Endothelial cell of umbilical vein (primary cell): ENCODE data around the gene ITIH4. TPM values are rescaled to one million over a fixed set of nuclear protein-coding genes. Genes with fewer than 3 reads are reported as not detected.

ENCODE experiments used
- BruUV-seq: library from RNA; stranded (reverse); fragments of 400-500 nt; replicated peaks from 2 replicates; lab custom pipeline; 2021; lab: Mats Ljungman, UMichigan
- CTCF ChIA-PET: fragments of 300-600, 350-600 bp; sonication (Branson Sonifier 250); formaldehyde crosslinking; loops from one replicate; lab custom pipeline; 2021; ENCODE audit warnings: antibody characterized with exemption, inconsistent platforms; lab: Charles Lee
- POLR2A ChIA-PET: fragments of 300-600, 350-600 bp; sonication (Branson Sonifier 250); formaldehyde crosslinking; loops from one replicate; lab custom pipeline; 2021; ENCODE audit warnings: antibody characterized with exemption, inconsistent platforms; lab: Charles Lee
- DNase-seq: peaks from one replicate; pipeline ENCODE4 v3.0.0-alpha.2; 2011; ENCODE audit warnings: low read depth, low spot score
- FAIRE-seq: peaks from 2 replicates; lab custom pipeline; 2011; peaks lifted over from hg19 to GRCh38; lab: Jason Lieb, UNC
- H2AFZ ChIP-seq: 2 replicates; pipeline ENCODE4 v1.6.0; 2012; ENCODE audit warnings: low read depth, low read length, control low read depth, inconsistent platforms
- H3K27ac ChIP-seq: 2 replicates; pipeline ENCODE4 v1.5.1; 2011; ENCODE audit warnings: low read depth, mild to moderate bottlenecking, control low read depth, low read length, moderate library complexity; ENCODE audit not compliant: insufficient read depth
- H3K27me3 ChIP-seq, 2 experiments: 2 replicates each; pipeline versions ENCODE4 v1.6.0 to v1.6.1; 2011; ENCODE audit warnings: low read length in 2 of 2, mixed read lengths in 1 of 2; ENCODE audit not compliant: control insufficient read depth in 2 of 2, insufficient read depth in 2 of 2
- H3K36me3 ChIP-seq, 2 experiments: 2 replicates in 1 of 2; 3 replicates in 1 of 2; pipeline ENCODE4 v1.5.1; 2011; ENCODE audit warnings: low read length in 2 of 2, mild to moderate bottlenecking in 1 of 2, moderate library complexity in 1 of 2; ENCODE audit not compliant: control insufficient read depth in 2 of 2, insufficient read depth in 2 of 2; ENCODE audit errors: extremely low read depth in 1 of 2
- H3K4me1 ChIP-seq: 3 replicates; pipeline ENCODE4 v1.5.1; 2011; ENCODE audit warnings: mild to moderate bottlenecking, low read length; ENCODE audit not compliant: control insufficient read depth, insufficient read depth; ENCODE audit errors: extremely low read depth
- H3K4me2 ChIP-seq: 2 replicates; pipeline ENCODE4 v1.6.1; 2011; ENCODE audit warnings: low read length, control low read depth, mixed read lengths; ENCODE audit not compliant: insufficient read depth
- H3K4me3 ChIP-seq, 3 experiments: fragments of 200-600 bp in 1 of 3; sonication (generic), shearing (Covaris generic) in 1 of 3; replicated peaks in 1 of 3; 2 replicates each; pipeline ENCODE4 v1.5.1; 2011 to 2016; ENCODE audit warnings: control low read depth in 3 of 3, low read length in 3 of 3, mild to moderate bottlenecking in 2 of 3, inconsistent platforms in 1 of 3, low read depth in 1 of 3, moderate library complexity in 1 of 3; ENCODE audit not compliant: insufficient read depth in 1 of 3
- H3K79me2 ChIP-seq: 2 replicates; pipeline ENCODE4 v1.6.0; 2012; ENCODE audit warnings: low read length, inconsistent platforms; ENCODE audit not compliant: control insufficient read depth, insufficient read depth
- H3K9ac ChIP-seq: replicated peaks from 2 replicates; pipeline ENCODE3; 2011; ENCODE audit warnings: low read length, control low read depth; ENCODE audit not compliant: insufficient read depth; ENCODE audit errors: extremely low read depth
- H3K9me1 ChIP-seq: replicated peaks from 3 replicates; pipeline ENCODE4 v1.6.0; 2011; ENCODE audit warnings: mild to moderate bottlenecking, low read length; ENCODE audit not compliant: control insufficient read depth, insufficient read depth; ENCODE audit errors: extremely low read depth
- H3K9me3 ChIP-seq: replicated peaks from 2 replicates; pipeline ENCODE4 v1.5.1; 2012; ENCODE audit warnings: low read length, inconsistent platforms; ENCODE audit not compliant: control insufficient read depth, insufficient read depth
- H4K20me1 ChIP-seq: replicated peaks from 2 replicates; pipeline ENCODE3; 2011; ENCODE audit warnings: mild to moderate bottlenecking, low read length; ENCODE audit not compliant: control insufficient read depth, insufficient read depth; ENCODE audit errors: extremely low read depth
- EZH2 ChIP-seq: IDR thresholded peaks from 2 replicates; pipeline ENCODE4 v1.6.1; 2012; ENCODE audit warnings: borderline replicate concordance, low read depth, mild to moderate bottlenecking, moderate library complexity, low read length, inconsistent platforms; ENCODE audit not compliant: severe bottlenecking
- FOS ChIP-seq: IDR thresholded peaks from 2 replicates; pipeline ENCODE4 v1.6.1; 2011; ENCODE audit warnings: mild to moderate bottlenecking, low read length, moderate library complexity, borderline replicate concordance; ENCODE audit not compliant: insufficient read depth
- GATA2 ChIP-seq: IDR thresholded peaks from 2 replicates; pipeline ENCODE4 v1.7.0; 2011; ENCODE audit warnings: low read depth, mild to moderate bottlenecking, moderate library complexity, mixed read lengths, low read length; ENCODE audit not compliant: insufficient read length, insufficient read depth
- JUN ChIP-seq: IDR thresholded peaks from 2 replicates; pipeline ENCODE4 v1.6.1; 2011; ENCODE audit warnings: borderline replicate concordance, low read depth; ENCODE audit not compliant: insufficient read length, insufficient read depth
- POLR2A ChIP-seq: IDR thresholded peaks from 2 replicates; pipeline ENCODE4 v1.6.1; 2012; ENCODE audit warnings: low read depth, mild to moderate bottlenecking, control low read depth, low read length
- POLR2AphosphoS5 ChIP-seq: IDR thresholded peaks from 2 replicates; pipeline ENCODE4 v1.6.1; 2012; ENCODE audit warnings: low read depth, mild to moderate bottlenecking, control low read depth, low read length, moderate library complexity; ENCODE audit not compliant: insufficient read depth
- dilution Hi-C: fragments of 300-500 bp; cut with MboI; formaldehyde crosslinking; loops from one replicate; pipeline ENCODE4 v1.15.0; 2019; ENCODE audit warnings: low sequenced_read_pairs; ENCODE audit not compliant: extremely low pct_ligation_motif_present
- intact Hi-C: fragments of 100-400 bp; cut with micrococcal nuclease; formaldehyde crosslinking; loops from one replicate; pipeline ENCODE4 v1.10.0; 2022
- polyA plus RNA-seq, 4 experiments: library from polyadenylated mRNA; depleted of rRNA in 3 of 4; stranded (reverse) in 3 of 4; unstranded in 1 of 4; fragments of >200 nt; gene quantifications; 2 replicates each; pipeline versions ENCODE4 v1.2.1 to v1.2.3, GENCODE V29; 2011 to 2012; ENCODE audit warnings: missing spikeins in 1 of 4
- total RNA-seq: library from RNA; stranded (reverse); gene quantifications from 2 replicates; pipeline ENCODE4 v1.2.3, GENCODE V29; 2021
- TF ChIP-seq, protein P1 (sequence below), 2 donors: IDR thresholded peaks; 1 replicate in 1 of 2; 2 replicates in 1 of 2; pipeline ENCODE4 v1.5.1; 2011; ENCODE audit warnings: low read length in 2 of 2, mild to moderate bottlenecking in 2 of 2, moderate library complexity in 2 of 2, control low read depth in 1 of 2, inconsistent platforms in 1 of 2, low read depth in 1 of 2; ENCODE audit not compliant: insufficient read depth in 1 of 2; ENCODE audit errors: extremely low read depth in 1 of 2

The ITIH4 gene
- total and polyA plus RNA-seq, 2 donors (not counting 3 experiments of a cell fraction or from before 2014, with no cell fraction given): 0.17 to 2.4 TPM

DNA sequence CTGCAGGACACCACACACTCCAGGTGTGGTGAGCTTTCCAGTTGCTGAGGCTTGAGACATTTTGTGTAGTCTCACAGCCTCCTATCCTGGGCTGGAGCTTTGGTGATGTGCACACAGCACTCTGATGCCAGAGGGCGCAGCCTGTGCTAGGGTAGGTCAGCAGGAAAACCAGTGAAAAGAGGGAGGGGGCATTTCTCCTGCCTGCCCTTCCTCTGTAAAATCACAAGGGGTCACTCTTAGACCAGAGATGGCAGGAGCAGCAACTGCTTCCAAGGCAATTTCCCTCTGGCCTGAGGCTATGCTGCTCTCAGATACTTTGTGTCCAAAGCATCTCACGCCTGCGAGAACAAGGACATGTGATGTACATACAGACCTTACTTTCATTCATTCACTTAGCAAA is 20.9 kb upstream of the ITIH4 start:
- Histone ChIP-seq H3K79me2 (no peaks in the 10 kb centered on the region), H3K4me1 (no peaks in the 10 kb centered on the region), H3K9me1 (no peaks in the 10 kb centered on the region), H3K4me3 (no peak overlapping the region), H3K36me3 (peaks cover 0 to 5% of the 10 kb centered on the region in 2 experiments), H3K27ac (no peak overlapping the region), H3K9me3 (no peaks in the 10 kb centered on the region), H3K4me2 (no peak overlapping the region), H4K20me1 (no peaks in the 10 kb centered on the region), H3K9ac (no peak overlapping the region), H2AFZ (no peak overlapping the region), H3K27me3 (no peaks in the 10 kb centered on the region)
- BruUV-seq: no TSS peak
- DNase-seq (peak; percentile 39), FAIRE-seq (no peak)
- dilution Hi-C loops (no loop called here), intact Hi-C loops (loop anchor here (1.0 kb wide), 2 partner anchors 83 to 221 kb away; no protein-coding TSS in a partner anchor)
- TF ChIP-seq GATA2: no peak
- TF ChIP-seq, protein P1, sequence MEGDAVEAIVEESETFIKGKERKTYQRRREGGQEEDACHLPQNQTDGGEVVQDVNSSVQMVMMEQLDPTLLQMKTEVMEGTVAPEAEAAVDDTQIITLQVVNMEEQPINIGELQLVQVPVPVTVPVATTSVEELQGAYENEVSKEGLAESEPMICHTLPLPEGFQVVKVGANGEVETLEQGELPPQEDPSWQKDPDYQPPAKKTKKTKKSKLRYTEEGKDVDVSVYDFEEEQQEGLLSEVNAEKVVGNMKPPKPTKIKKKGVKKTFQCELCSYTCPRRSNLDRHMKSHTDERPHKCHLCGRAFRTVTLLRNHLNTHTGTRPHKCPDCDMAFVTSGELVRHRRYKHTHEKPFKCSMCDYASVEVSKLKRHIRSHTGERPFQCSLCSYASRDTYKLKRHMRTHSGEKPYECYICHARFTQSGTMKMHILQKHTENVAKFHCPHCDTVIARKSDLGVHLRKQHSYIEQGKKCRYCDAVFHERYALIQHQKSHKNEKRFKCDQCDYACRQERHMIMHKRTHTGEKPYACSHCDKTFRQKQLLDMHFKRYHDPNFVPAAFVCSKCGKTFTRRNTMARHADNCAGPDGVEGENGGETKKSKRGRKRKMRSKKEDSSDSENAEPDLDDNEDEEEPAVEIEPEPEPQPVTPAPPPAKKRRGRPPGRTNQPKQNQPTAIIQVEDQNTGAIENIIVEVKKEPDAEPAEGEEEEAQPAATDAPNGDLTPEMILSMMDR (IDR thresholded peaks at IDR 0.05; ENCODE audit: extremely low read depth in 1 of 2, insufficient read depth in 1 of 2, low read depth in 1 of 2, low read length in 2 of 2): peak; percentile 34 to 56
- ChIA-PET CTCF (interaction anchor here (1.0 to 2.1 kb wide), 4 partner anchors 9 to 220 kb away, joined by 3 to 7 read pairs (median 4); no protein-coding TSS in a partner anchor), POLR2A (no interaction called here)

DNA sequence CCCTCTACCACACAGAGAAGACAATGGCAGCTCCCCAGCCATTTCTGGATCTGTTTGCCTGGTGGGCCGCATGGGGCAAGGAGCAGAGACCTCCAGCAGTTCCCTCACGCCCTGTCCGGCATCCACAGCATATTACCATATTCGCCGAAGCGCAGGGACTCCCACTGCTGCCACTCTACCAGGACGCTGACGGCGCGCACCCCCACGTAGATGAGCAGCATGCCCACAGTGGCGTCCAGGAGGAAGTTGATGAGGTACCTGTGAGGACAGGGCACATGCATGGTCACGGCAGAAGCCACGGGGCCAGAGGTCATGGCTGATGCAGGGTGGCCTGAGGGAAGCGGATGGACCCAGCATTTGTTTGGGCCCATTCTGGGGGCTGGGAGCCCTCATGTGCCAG is 19.2 kb upstream of the ITIH4 start:
- Histone ChIP-seq H3K27ac (no peak overlapping the region), H3K4me3 (no peak overlapping the region), H4K20me1 (no peaks in the 10 kb centered on the region), H3K27me3 (no peaks in the 10 kb centered on the region), H3K79me2 (no peaks in the 10 kb centered on the region), H3K9ac (no peak overlapping the region), H3K36me3 (peaks cover 0 to 5% of the 10 kb centered on the region in 2 experiments), H2AFZ (no peak overlapping the region), H3K9me3 (no peaks in the 10 kb centered on the region), H3K4me2 (no peak overlapping the region), H3K9me1 (no peaks in the 10 kb centered on the region), H3K4me1 (no peaks in the 10 kb centered on the region)
- DNase-seq (no peak), FAIRE-seq (no peak)
- no peak for TF ChIP-seq POLR2AphosphoS5
- TF ChIP-seq POLR2A: no peak
- no peak for TF ChIP-seq JUN
- TF ChIP-seq, protein P1 (IDR thresholded peaks at IDR 0.05; ENCODE audit: extremely low read depth in 1 of 2, insufficient read depth in 1 of 2, low read depth in 1 of 2, low read length in 2 of 2): no peak
- no peak for TF ChIP-seq GATA2
- no peak for TF ChIP-seq FOS
- no peak for TF ChIP-seq EZH2
- BruUV-seq: no TSS peak
- CTCF ChIA-PET: interaction anchor here (1.1 to 2.1 kb wide), 3 partner anchors 11 to 51 kb away, joined by 3 to 7 read pairs (median 6); no protein-coding TSS in a partner anchor
- intact Hi-C loops: no loop called here
- POLR2A ChIA-PET: no interaction called here
- dilution Hi-C loops: no loop called here
